Measurements from ENCODE around the gene OR51D1.

- TF ChIP-seq POLR2AphosphoS5 (IDR thresholded peaks at IDR 0.05; ENCODE audit: control insufficient read depth, insufficient read depth, low read depth, low read length) (no peak), ZBTB8A (IDR thresholded peaks at IDR 0.05; ENCODE audit: partially characterized antibody) (no peak), NFE2 (IDR thresholded peaks at IDR 0.05; ENCODE audit: low read depth) (no peak), U2AF1 (optimal IDR thresholded peaks at IDR 0.05; ENCODE audit: low read depth, low read length) (no peak), NRF1 (conservative IDR thresholded peaks at IDR 0.05 in 1 of 2, IDR thresholded peaks at IDR 0.05 in 1 of 2) (no peak), PREB (CRISPR knock-in tag; IDR thresholded peaks at IDR 0.05) (no peak), TARDBP (IDR thresholded peaks at IDR 0.05) (no peak), TCF7L2 (IDR thresholded peaks at IDR 0.05; ENCODE audit: low read depth, low read length) (no peak), ZNF717 (CRISPR knock-in tag; IDR thresholded peaks at IDR 0.05) (no peak), RAD21 (CRISPR knock-in tag; conservative IDR thresholded peaks at IDR 0.05 in 1 of 2, IDR thresholded peaks at IDR 0.05 in 1 of 2) (no peak), BMI1 (IDR thresholded peaks at IDR 0.05; ENCODE audit: low read length) (no peak)
- TF ChIP-seq, protein P1, sequence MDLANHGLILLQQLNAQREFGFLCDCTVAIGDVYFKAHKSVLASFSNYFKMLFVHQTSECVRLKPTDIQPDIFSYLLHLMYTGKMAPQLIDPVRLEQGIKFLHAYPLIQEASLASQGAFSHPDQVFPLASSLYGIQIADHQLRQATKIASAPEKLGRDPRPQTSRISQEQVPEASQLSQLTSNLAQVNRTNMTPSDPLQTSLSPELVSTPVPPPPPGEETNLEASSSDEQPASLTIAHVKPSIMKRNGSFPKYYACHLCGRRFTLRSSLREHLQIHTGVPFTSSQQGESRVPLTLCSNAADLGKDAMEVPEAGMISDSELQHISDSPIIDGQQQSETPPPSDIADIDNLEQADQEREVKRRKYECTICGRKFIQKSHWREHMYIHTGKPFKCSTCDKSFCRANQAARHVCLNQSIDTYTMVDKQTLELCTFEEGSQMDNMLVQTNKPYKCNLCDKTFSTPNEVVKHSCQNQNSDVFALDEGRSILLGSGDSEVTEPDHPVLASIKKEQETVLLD (IDR thresholded peaks at IDR 0.05): no peak
- TF ChIP-seq, protein P2, sequence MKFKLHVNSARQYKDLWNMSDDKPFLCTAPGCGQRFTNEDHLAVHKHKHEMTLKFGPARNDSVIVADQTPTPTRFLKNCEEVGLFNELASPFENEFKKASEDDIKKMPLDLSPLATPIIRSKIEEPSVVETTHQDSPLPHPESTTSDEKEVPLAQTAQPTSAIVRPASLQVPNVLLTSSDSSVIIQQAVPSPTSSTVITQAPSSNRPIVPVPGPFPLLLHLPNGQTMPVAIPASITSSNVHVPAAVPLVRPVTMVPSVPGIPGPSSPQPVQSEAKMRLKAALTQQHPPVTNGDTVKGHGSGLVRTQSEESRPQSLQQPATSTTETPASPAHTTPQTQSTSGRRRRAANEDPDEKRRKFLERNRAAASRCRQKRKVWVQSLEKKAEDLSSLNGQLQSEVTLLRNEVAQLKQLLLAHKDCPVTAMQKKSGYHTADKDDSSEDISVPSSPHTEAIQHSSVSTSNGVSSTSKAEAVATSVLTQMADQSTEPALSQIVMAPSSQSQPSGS (CRISPR knock-in tag; IDR thresholded peaks at IDR 0.05): no peak
- TF ChIP-seq, protein P3, sequence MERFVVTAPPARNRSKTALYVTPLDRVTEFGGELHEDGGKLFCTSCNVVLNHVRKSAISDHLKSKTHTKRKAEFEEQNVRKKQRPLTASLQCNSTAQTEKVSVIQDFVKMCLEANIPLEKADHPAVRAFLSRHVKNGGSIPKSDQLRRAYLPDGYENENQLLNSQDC (CRISPR knock-in tag; IDR thresholded peaks at IDR 0.05): no peak
These were observed 27.5 kb downstream of the OR51D1 start for GRCh38 chr11:4664786-4665185.

All from K562 (cell line).